Activated CD8-positive, alpha-beta memory T cell treated with anti-CD3 and anti-CD28 coated beads, Interleukin-2, amount 50 U/mL, for 4 hours (primary cell): Measurements from ENCODE around the gene DCUN1D1.
"Not testable (repeated sequence)": the region's sequence is repeated elsewhere in the genome, so short reads cannot be mapped to it uniquely, and the experiment has no call there.

Experiments used
- DNase-seq: peaks from one replicate; pipeline ENCODE4 v3.0.0-alpha.2; 2020

DCUN1D1 gene

GRCh38 chr3:182980204-182981037 is at the start of gene DCUN1D1:
DCUN1D1 (minus strand) TSS chr3:182980538; CDS start chr3:182980489, 49 bp downstream.
- DNase-seq = peak; percentile 87

- DNase-seq = no peak
Observed at GRCh38 chr3:183028416-183028815, 48.1 kb upstream of the DCUN1D1 start.

GRCh38 chr3:183027276-183027675 is 46.9 kb upstream of the DCUN1D1 start:
- no peak for DNase-seq

GRCh38 chr3:183022936-183023516 is 42.7 kb upstream of the DCUN1D1 start:
- DNase-seq = no peak

- no peak for DNase-seq
Observed at GRCh38 chr3:183018421-183019192, 38.3 kb upstream of the DCUN1D1 start.

- DNase-seq = no peak
Observed at GRCh38 chr3:183015185-183015584, 34.8 kb upstream of the DCUN1D1 start.

- DNase-seq = no peak
Observed at GRCh38 chr3:183013856-183014255, 33.5 kb upstream of the DCUN1D1 start.

GRCh38 chr3:183013074-183013473 is 32.7 kb upstream of the DCUN1D1 start:
- no peak for DNase-seq

GRCh38 chr3:183008800-183009199 is 28.5 kb upstream of the DCUN1D1 start:
- DNase-seq = no peak

- DNase-seq = no peak
Observed at GRCh38 chr3:183008303-183008702, 28.0 kb upstream of the DCUN1D1 start.

- no peak for DNase-seq
Observed at GRCh38 chr3:183006396-183007002, 26.2 kb upstream of the DCUN1D1 start.

- no peak for DNase-seq
Observed at GRCh38 chr3:182999767-183000166, 19.4 kb upstream of the DCUN1D1 start.

GRCh38 chr3:182993486-182994201 is 13.3 kb upstream of the DCUN1D1 start:
- DNase-seq = not testable (repeated sequence)

- DNase-seq = no peak
Observed at GRCh38 chr3:182989566-182989965, 9.2 kb upstream of the DCUN1D1 start.

- no peak for DNase-seq
Observed at GRCh38 chr3:182986021-182986420, 5.7 kb upstream of the DCUN1D1 start.

- DNase-seq = no peak
Observed at GRCh38 chr3:182983876-182984275, 3.5 kb upstream of the DCUN1D1 start.

- DNase-seq = peak; percentile 23
Observed at GRCh38 chr3:182981038-182981380, 671 bp upstream of the DCUN1D1 start.

GRCh38 chr3:182979674-182980191 is 605 bp downstream of the DCUN1D1 start:
- DNase-seq = no peak

- DNase-seq = no peak
Observed at GRCh38 chr3:182979103-182979673, 1.1 kb downstream of the DCUN1D1 start.

GRCh38 chr3:182978387-182978786 is 2.0 kb downstream of the DCUN1D1 start:
- no peak for DNase-seq

GRCh38 chr3:182973047-182973446 is 7.3 kb downstream of the DCUN1D1 start:
- DNase-seq = no peak

- DNase-seq = no peak
Observed at GRCh38 chr3:182972387-182972786, 8.0 kb downstream of the DCUN1D1 start.
